ENCODE data around the gene SIRT6.
"Not testable (repeated sequence)": the region's sequence is repeated elsewhere in the genome, so short reads cannot be mapped to it uniquely, and the experiment has no call there.

The SIRT6 gene

DNA sequence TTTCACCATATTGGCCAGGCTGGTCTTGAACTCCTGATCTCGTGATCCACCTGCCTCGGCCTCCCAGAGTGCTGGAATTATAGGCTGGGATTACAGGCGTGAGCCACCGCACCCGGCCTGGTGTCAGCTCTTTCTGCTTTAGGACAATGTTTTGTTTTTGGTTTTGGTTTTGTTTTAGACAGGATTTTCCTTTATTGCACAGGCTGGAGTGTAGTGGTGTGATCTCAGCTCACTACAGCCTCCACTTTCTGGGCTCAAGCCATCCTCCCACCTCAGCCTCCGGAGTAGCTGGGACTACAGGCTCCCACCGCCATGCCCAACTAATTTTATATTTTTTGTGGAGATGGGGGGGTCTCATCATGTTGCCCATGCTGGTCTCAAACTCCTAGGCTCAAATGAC, 53.3 kb downstream of the SIRT6 start:
- DNase-seq = not testable (repeated sequence)

GRCh38 chr19:4127322-4127721, 55.0 kb downstream of the SIRT6 start:
- not testable (repeated sequence) for DNase-seq

DNA sequence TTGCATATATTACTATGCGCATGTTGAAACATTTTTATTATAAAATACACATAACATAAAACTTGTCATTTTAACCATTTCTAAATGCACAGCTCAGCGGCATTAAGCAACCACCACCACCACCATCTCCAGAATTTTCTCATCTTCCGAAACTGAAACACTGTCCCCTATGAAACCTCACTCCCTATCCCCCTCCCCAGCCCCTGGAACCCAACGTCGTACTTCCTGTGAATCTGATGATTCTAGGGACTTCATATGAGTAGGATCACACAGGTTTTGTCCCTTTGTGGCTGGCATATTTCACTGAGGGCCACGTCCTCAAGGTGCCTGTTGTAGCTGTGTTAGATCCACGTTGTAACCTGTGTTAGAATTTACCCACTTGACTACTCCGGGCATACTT, 57.7 kb downstream of the SIRT6 start:
- no peak for DNase-seq
